ENCODE data around the gene ESRRG.

ESRRG gene

GRCh38 chr1:216599851-216600250 is 123.4 kb downstream of the ESRRG start:
- H3K36me3 Mint-ChIP-seq (ENCODE audit: low read depth), result no peaks in the 10 kb centered on the region
- no peaks in the 10 kb centered on the region for H3K9me3 Mint-ChIP-seq
- H3K27me3 Mint-ChIP-seq, result peaks cover 18% of the 10 kb centered on the region
- peaks cover 6% of the 10 kb centered on the region for H3K4me1 Mint-ChIP-seq (ENCODE audit: low read depth)
- no peak overlapping the region for H3K27ac Mint-ChIP-seq
- intact Hi-C loops (cut with micrococcal nuclease), result no loop called here
- no peak overlapping the region for H3K4me3 Mint-ChIP-seq

- H3K27me3 Mint-ChIP-seq, result peaks cover 18% of the 10 kb centered on the region
- intact Hi-C loops (cut with micrococcal nuclease), result no loop called here
- no peak overlapping the region for H3K4me3 Mint-ChIP-seq
- H3K36me3 Mint-ChIP-seq (ENCODE audit: low read depth), result no peaks in the 10 kb centered on the region
- H3K9me3 Mint-ChIP-seq, result no peaks in the 10 kb centered on the region
- H3K27ac Mint-ChIP-seq, result no peak overlapping the region
- peaks cover 6% of the 10 kb centered on the region for H3K4me1 Mint-ChIP-seq (ENCODE audit: low read depth)
These were observed 124.8 kb downstream of the ESRRG start for GRCh38 chr1:216598448-216598847.

GRCh38 chr1:216596281-216596862 is 126.9 kb downstream of the ESRRG start:
- Mint-ChIP-seq H3K27ac (no peak overlapping the region), H3K36me3 (ENCODE audit: low read depth) (no peaks in the 10 kb centered on the region), H3K4me1 (ENCODE audit: low read depth) (peaks cover 4% of the 10 kb centered on the region), H3K9me3 (no peaks in the 10 kb centered on the region), H3K4me3 (no peak overlapping the region), H3K27me3 (peaks cover 13% of the 10 kb centered on the region)
- intact Hi-C loops (cut with micrococcal nuclease), result no loop called here

GRCh38 chr1:216587715-216588114 is 135.5 kb downstream of the ESRRG start:
- H3K36me3 Mint-ChIP-seq (ENCODE audit: low read depth), result no peaks in the 10 kb centered on the region
- H3K9me3 Mint-ChIP-seq, result no peaks in the 10 kb centered on the region

GRCh38 chr1:216582151-216582550 is 141.1 kb downstream of the ESRRG start:
- Mint-ChIP-seq H3K27ac (no peak overlapping the region), H3K4me1 (ENCODE audit: low read depth) (no peaks in the 10 kb centered on the region), H3K36me3 (ENCODE audit: low read depth) (no peaks in the 10 kb centered on the region), H3K4me3 (no peak overlapping the region), H3K27me3 (no peaks in the 10 kb centered on the region), H3K9me3 (no peaks in the 10 kb centered on the region)
- intact Hi-C loops (cut with micrococcal nuclease), result no loop called here

More at GRCh38 chr1:216587715-216588114, 135.5 kb downstream of the ESRRG start:
- H3K4me3 Mint-ChIP-seq, result no peak overlapping the region
- H3K27ac Mint-ChIP-seq, result no peak overlapping the region
- H3K27me3 Mint-ChIP-seq, result no peaks in the 10 kb centered on the region
- intact Hi-C loops (cut with micrococcal nuclease), result no loop called here
- H3K4me1 Mint-ChIP-seq (ENCODE audit: low read depth), result no peaks in the 10 kb centered on the region

GRCh38 chr1:216580538-216581057 is 142.6 kb downstream of the ESRRG start:
- no peak overlapping the region for H3K4me3 Mint-ChIP-seq
- no peaks in the 10 kb centered on the region for H3K27me3 Mint-ChIP-seq
- intact Hi-C loops (cut with micrococcal nuclease), result no loop called here
- no peaks in the 10 kb centered on the region for H3K9me3 Mint-ChIP-seq
- no peaks in the 10 kb centered on the region for H3K4me1 Mint-ChIP-seq (ENCODE audit: low read depth)
- H3K36me3 Mint-ChIP-seq (ENCODE audit: low read depth), result no peaks in the 10 kb centered on the region
- no peak overlapping the region for H3K27ac Mint-ChIP-seq

DNA sequence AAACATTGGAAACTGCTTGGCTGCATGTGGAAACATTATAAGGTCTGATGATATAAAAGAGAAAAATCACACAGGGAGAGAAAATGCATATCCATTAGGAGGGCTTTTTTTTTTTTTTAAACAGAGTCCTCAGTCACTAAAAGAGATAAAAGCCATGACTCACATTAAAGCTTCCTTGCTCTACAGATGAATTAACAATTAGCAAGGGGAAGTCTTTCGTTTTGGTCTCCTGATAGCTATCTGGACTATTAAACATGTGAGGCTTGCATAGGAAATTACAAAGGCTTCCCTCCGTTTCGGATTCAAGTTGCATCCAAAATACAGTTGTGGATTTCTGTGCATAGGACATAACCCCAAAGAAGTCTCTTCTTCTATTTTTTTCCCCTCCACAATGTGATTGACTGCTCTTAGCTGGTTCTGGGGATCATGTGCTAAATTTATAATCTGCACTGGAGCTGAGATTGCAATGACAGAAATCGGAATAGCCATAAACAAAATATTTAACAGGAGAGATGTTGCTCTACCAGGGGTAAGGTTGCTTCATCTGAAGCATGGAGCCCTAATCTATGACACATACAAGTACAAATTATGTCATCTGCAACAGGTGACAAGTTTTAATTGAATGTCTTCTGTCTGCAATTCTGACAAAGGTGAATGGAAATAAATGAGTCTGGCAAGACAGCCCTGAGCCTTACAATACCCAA is 146.8 kb downstream of the ESRRG start:
- Mint-ChIP-seq H3K9me3 (no peaks in the 10 kb centered on the region), H3K27me3 (no peaks in the 10 kb centered on the region)
- intact Hi-C loops (cut with micrococcal nuclease), result no loop called here

GRCh38 chr1:216566641-216567205 is 156.5 kb downstream of the ESRRG start:
- H3K9me3 Mint-ChIP-seq, result peaks cover 7% of the 10 kb centered on the region
- H3K27ac Mint-ChIP-seq, result no peak overlapping the region
- intact Hi-C loops (cut with micrococcal nuclease), result no loop called here
- H3K36me3 Mint-ChIP-seq (ENCODE audit: low read depth), result no peaks in the 10 kb centered on the region
- no peak overlapping the region for H3K4me3 Mint-ChIP-seq
- H3K4me1 Mint-ChIP-seq (ENCODE audit: low read depth), result no peaks in the 10 kb centered on the region
- no peaks in the 10 kb centered on the region for H3K27me3 Mint-ChIP-seq

More for the DNA sequence above, 146.8 kb downstream of the ESRRG start:
- no peaks in the 10 kb centered on the region for H3K36me3 Mint-ChIP-seq (ENCODE audit: low read depth)
- no peak overlapping the region for H3K4me3 Mint-ChIP-seq
- no peaks in the 10 kb centered on the region for H3K4me1 Mint-ChIP-seq (ENCODE audit: low read depth)
- H3K27ac Mint-ChIP-seq, result no peak overlapping the region

GRCh38 chr1:216563087-216563486 is 160.1 kb downstream of the ESRRG start:
- intact Hi-C loops (cut with micrococcal nuclease), result no loop called here
- no peaks in the 10 kb centered on the region for H3K36me3 Mint-ChIP-seq (ENCODE audit: low read depth)
- H3K4me3 Mint-ChIP-seq, result no peak overlapping the region
- H3K4me1 Mint-ChIP-seq (ENCODE audit: low read depth), result no peaks in the 10 kb centered on the region
- no peaks in the 10 kb centered on the region for H3K9me3 Mint-ChIP-seq
- no peaks in the 10 kb centered on the region for H3K27me3 Mint-ChIP-seq
- H3K27ac Mint-ChIP-seq, result no peak overlapping the region

GRCh38 chr1:216562383-216562782 is 160.8 kb downstream of the ESRRG start:
- H3K27me3 Mint-ChIP-seq, result no peaks in the 10 kb centered on the region
- H3K36me3 Mint-ChIP-seq (ENCODE audit: low read depth), result no peaks in the 10 kb centered on the region
- no peaks in the 10 kb centered on the region for H3K4me1 Mint-ChIP-seq (ENCODE audit: low read depth)
- H3K4me3 Mint-ChIP-seq, result no peak overlapping the region
- intact Hi-C loops (cut with micrococcal nuclease), result no loop called here
- H3K27ac Mint-ChIP-seq, result no peak overlapping the region
- no peaks in the 10 kb centered on the region for H3K9me3 Mint-ChIP-seq

- Mint-ChIP-seq H3K36me3 (ENCODE audit: low read depth) (no peaks in the 10 kb centered on the region), H3K4me3 (no peak overlapping the region), H3K4me1 (ENCODE audit: low read depth) (no peaks in the 10 kb centered on the region), H3K9me3 (no peaks in the 10 kb centered on the region), H3K27ac (no peak overlapping the region), H3K27me3 (no peaks in the 10 kb centered on the region)
- intact Hi-C loops (cut with micrococcal nuclease), result no loop called here
These were observed 162.7 kb downstream of the ESRRG start for GRCh38 chr1:216560527-216560926.

GRCh38 chr1:216559359-216559758 is 163.9 kb downstream of the ESRRG start:
- Mint-ChIP-seq H3K4me1 (ENCODE audit: low read depth) (no peaks in the 10 kb centered on the region), H3K36me3 (ENCODE audit: low read depth) (no peaks in the 10 kb centered on the region), H3K9me3 (no peaks in the 10 kb centered on the region), H3K4me3 (no peak overlapping the region), H3K27me3 (no peaks in the 10 kb centered on the region), H3K27ac (no peak overlapping the region)
- intact Hi-C loops (cut with micrococcal nuclease), result no loop called here

- intact Hi-C loops (cut with micrococcal nuclease), result no loop called here
- H3K27me3 Mint-ChIP-seq, result no peaks in the 10 kb centered on the region
- no peaks in the 10 kb centered on the region for H3K4me1 Mint-ChIP-seq (ENCODE audit: low read depth)
- H3K27ac Mint-ChIP-seq, result no peak overlapping the region
- H3K36me3 Mint-ChIP-seq (ENCODE audit: low read depth), result no peaks in the 10 kb centered on the region
- no peaks in the 10 kb centered on the region for H3K9me3 Mint-ChIP-seq
- no peak overlapping the region for H3K4me3 Mint-ChIP-seq
These were observed 167.6 kb downstream of the ESRRG start for GRCh38 chr1:216555653-216556052.

- Mint-ChIP-seq H3K4me3 (no peak overlapping the region), H3K4me1 (ENCODE audit: low read depth) (no peaks in the 10 kb centered on the region), H3K9me3 (no peaks in the 10 kb centered on the region), H3K27me3 (no peaks in the 10 kb centered on the region), H3K36me3 (ENCODE audit: low read depth) (no peaks in the 10 kb centered on the region), H3K27ac (no peak overlapping the region)
- intact Hi-C loops (cut with micrococcal nuclease), result no loop called here
These were observed 168.3 kb downstream of the ESRRG start for GRCh38 chr1:216554934-216555333.

All from dendritic cell treated with granulocyte-macrophage colony-stimulating factor and Interleukin-4, amounts not matched to agents 40 ng/mL and 50 ng/mL, for 4 days (primary cell).